Activated CD8-positive, alpha-beta memory T cell treated with anti-CD3 and anti-CD28 coated beads, Interleukin-2, amount 50 U/mL, for 48 hours (primary cell): ENCODE results near the gene PTPRD.

Experiments
- DNase-seq: peaks from one replicate; pipeline ENCODE4 v3.0.0-alpha.2; 2020

PTPRD gene

DNA sequence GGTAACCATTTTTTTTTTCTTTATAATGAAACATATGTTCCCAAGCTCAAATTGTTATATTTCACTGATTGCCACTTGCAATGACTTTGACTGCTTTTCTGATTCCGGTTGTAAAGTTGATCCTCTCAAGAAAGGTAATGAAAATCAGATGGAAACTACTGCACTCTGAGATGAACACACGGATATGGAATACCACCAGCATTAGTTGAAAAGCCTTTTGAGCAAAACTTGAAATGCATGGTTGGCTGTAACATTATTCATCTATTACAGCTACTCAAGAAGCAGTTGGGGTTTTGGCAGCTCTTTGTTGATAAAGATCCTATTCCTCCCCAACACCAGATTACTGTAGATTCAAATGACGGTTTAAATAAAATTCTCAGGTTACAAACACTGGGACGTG is 2221.7 kb downstream of the PTPRD start:
- no peak for DNase-seq

DNA sequence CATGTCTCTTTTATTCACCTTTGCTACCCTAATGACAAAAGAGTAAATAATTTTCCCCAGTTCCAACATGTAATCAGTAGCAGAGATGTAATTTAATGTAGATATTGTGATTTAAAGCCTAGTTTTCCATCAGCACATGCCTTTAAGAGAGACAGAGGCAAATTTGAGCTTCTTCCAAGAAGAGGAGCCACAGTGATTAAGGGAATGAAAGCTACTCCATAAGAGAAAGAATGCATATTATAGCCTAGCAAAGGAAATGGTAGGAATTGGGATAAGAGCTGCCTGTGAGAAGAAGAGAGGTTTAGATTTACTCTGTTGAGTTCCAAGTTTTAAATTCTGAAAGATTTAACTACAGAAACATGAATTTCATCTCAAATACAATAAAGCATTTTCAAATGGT is 2222.2 kb downstream of the PTPRD start:
- DNase-seq, result no peak

DNA sequence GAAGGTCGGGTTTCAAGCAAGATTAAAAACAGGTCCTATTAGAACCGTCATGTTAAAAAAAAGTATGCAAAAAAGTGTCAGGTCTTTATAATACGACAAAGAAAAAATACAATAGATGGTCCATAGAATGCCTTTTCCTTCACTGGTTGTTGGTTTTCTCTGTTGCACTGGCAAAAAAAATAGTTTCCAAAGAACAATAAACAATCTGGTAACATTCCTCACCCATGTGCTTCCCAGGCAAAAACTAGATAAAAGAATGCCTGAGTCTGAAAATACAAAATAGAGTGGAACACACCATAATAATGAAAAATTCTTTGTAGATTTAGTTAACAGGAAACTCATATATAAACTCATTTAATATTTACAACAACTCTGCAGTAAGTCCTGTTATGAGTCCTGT is 2223.3 kb downstream of the PTPRD start:
- DNase-seq, result no peak

DNA sequence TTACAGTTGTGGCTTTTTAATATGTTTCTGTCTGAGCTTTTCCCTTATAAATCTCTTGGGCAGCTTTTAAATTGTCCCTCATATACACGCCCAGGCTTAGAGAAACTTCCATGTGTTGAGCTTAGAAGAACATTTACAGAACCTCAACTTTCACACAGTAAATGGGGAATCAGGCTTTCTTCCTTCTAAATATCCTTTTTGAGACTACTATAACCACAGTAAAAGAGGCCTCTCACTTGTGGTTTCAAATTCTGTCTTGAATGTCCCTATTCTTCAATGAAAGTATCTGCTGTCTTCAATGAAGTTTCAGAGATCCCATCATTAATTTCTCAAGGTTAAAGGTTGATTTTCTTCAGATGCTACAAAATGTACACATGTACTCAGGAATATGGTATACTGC is 2224.7 kb downstream of the PTPRD start:
- no peak for DNase-seq

DNA sequence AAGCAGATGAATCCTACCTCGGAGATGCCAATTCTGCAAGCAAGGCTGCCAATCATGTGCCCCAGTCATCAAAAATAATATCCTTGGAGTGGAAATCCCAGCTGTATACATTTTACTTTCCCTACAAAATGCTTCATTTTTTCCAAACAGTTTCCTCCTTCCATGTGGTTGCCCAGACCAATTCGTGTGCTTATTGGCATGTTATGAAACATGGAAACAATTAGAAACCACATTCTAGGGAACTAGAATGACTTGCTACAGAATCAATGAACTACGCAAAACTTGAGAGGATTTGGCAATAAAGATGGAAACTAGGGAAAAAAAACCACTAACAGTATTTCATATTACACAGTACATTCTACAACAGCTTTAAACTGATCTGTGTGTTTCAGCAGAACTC is 2228.7 kb downstream of the PTPRD start:
- no peak for DNase-seq

DNA sequence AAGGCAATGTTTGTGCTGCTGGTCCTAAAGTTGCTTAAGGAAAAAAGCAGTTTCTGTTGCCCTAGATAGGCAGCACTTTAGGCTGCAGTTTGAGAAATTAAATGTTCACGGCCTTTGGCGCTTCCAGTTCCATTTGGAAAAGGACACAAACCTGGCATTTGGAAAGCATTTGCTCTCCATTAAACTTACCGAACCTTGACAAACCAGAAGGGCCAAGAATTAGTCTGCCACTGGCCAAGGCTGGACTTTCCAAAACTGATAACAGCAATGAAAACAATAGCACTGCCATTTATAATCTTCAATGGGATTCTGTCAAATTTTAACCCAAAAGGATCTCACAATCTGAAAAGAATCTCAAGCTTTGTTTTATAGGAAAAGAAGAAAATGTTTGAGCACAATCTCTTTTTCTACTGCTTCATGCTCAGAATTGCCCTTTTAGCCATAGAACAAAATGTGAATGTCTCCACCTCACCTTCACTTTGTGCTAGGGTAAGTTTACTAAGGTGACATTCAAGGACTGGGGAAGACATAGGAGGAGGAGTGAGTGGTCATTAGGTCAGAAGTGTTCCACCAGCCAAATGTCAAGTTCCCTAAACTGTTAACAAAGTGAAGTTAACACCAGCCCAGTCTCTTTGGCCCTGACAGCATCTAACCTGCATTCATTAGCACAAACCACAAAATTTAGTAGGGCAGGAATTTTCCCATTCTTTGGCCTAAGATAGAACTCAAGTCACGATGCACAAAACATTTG is 2229.8 kb downstream of the PTPRD start:
- no peak for DNase-seq

DNA sequence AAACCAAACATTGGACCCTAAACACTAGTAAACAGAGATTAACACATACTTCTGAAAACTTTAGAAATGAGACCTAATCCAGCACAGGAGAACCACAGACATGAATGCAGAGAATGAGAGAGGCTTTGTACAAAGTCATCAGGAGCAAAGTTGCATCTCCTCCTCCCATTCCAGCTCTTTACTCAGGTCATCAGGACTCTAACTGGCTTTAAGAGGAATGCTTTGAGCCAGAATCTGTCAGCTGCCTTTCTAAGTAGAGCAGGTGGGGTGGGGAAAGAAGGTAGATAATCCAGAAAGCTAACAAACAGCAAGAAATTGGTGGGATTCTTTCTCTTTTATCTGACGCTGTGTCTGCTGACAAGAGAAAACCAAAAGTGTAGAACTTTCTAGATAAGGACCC is 2230.5 kb downstream of the PTPRD start:
- DNase-seq, result no peak

DNA sequence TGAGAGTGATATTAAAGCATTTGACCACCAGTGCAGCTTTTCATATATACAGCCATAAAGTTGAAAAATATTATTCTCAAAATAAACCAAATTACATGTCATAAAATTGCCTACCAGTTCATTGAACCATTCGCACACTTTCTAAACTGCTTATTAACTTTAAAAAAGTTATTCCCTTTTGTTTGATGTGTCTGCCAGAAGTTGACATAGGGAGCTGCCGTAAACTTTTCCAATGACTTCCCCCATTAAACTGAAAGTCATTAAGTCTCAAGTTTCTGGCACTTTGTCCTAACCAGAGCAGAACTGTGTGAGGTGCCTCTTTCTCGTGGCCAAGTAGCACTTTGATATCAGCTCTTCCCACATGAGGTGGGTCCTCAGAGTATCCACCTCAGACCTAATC is 2231.2 kb downstream of the PTPRD start:
- DNase-seq, result no peak

DNA sequence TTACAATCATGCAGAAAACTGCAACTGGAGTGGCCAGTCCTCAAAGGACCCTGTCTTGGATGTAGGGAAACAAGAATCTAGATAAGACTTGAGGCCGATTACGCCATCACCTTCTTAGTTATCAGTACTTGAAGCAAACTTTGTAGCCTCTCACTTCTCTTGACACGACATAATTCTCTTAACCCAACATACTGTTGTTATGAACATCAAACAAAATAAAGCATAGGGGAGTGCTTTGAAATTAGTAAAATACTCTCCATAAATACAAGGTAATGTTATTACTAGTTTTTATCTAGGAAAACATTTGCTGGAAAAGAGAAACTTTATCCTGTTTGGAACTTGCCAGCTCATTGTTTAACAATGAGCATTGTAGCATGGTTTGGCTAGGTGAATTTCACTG is 2238.3 kb downstream of the PTPRD start:
- DNase-seq, result no peak

DNA sequence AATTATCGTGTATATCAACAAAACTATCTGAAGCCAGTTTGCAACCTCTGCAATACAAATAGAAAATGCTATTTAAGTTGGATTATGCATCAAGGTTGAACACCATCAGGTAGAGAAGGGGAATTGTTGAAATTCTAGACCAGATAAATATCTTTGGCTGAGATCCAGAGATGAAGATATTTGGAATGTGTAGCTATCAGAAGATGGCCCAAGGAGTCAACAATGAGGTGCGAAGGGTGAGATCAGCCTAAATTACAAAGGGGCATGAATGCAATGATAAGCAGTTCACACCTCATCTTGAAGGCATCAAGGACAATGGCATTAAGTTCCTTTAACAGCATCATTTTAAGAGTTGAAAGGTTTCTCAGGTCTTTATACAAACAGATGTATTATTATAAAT is 2241.1 kb downstream of the PTPRD start:
- no peak for DNase-seq

DNA sequence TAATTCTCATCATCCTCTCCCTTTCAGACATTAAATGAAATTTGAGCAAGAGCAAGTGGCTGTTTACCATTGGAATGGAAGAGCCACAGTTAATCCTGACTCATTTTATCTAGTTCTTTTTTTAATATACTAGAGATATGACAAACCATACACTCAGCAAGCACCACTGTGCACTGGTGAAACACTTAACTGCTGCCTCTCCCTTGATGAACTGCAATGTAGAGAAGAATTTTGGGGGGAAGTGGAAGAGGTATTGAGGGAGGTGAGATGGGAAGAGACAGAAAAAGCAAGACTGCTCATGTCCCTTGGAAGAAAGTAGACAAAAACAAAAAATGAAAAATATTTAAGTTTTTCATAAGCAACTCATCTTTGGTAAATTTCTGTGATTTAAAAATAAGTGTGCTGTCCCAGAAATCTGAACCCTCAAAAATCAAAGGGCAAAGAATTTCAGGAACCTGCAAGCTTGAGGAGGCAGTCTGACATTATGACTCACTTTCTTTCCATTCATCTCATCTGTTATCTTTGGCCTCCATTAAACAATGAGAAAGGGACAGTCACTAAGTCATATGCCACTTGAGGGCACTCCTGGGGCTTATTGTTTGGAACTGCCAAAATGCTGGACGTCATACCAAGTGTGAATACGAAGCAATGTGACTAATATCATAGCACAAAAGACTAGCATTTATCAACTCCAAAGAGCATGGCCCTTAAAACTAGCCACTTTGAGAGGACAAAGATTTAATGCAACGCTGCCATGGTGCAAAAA is 2246.5 kb downstream of the PTPRD start:
- DNase-seq, result no peak

DNA sequence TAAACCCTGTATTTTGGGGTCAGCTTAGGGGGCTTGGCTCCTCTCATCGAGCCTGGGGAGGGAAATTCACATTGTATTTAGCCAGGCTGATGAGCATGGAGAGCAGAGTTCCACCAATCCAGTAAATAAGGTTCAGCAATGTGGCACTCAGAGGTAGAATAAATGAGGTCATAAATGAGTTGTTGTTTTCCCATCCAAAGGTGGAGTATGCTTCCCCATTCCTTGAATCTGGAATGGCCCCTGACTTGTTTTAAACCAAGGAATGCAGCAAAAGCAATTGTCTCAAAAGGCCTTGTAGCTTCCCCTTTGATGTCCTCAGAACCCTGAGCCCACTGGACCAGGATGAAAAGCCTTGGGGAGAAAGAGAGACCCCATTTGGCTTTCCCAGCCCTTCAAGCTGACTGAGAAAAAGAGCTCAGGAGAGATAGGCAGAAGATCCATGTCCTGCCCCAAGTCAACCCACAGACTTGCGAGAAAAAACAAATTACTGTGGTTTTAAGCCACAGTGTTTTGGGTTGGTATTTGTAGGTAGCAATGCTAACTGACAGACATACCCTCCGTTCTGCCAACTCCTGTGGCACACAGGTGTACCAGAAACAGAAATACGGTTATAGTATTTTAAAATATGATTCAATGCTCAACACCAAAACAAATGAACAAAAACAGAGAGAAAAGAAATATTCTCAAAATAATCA is 2247.2 kb downstream of the PTPRD start:
- no peak for DNase-seq

DNA sequence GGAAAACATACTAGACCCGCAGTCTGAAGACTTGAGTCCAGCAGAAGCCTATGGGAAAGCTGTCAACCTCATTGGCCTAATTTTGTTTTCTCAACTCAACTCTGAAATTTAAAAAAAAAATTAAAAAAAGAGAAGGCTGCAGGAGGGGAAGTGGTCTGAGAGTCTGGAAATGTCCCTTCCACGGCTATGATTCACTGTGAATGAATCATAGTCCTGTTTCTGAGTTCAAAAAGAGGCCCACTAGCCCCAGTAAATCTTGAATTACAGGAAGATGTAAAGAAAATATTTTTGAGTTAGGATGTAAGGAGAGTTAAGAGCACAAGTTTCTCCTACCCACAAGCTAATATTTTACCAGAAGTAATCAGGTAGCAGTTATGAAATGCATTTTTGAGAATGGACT is 2247.8 kb downstream of the PTPRD start:
- DNase-seq, result no peak

DNA sequence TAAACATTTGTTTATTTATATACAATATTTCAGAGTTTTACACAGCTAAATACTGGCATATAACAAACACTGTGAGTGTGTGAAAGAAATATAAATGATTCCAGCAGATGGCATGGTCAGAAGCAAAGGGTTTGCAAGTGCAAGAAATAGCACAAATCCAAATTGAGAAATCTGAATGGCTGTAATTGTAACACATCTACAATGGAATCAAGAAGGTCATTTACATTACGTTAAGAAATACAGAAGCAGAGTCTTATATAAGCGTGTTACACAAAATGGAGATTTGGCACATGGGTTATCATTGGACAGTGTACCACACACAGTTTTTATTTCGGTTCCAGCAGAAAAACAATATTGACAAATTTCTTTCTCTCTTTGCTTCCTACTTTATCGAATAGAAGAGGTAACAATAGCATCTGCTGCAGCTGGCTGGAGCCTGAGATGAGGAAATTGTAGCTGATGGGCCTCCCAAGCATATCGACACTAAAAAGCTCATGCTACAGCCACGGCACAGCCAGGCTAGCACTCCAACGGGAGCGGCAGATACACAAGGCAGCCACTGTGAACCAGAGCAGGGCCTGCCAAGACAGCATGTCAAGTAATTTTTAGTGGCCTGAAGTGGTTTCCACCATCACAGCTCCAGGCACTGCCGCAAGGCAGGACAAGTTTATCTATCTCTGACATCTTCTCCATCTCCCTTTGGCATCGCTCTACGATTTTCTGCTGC is 2248.6 kb downstream of the PTPRD start:
- DNase-seq, result no peak

DNA sequence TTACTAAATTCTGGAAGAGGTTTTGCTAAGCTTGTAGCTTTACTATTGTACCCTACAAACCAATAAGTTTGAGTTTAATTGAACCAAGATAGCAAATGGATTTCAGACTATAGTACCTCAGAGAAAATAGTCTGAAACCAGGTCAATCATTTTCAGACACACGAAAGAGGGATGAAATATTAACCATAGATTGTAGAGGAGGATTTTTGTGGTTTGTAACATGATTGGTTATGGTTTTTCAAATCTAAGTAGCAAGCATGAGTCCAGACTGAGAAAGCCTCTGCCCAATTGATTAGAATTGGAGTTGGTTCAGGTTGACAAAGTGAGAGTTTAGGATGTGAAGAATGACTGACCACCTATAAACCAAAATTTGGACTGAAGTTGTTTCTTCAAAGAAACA is 2250.6 kb downstream of the PTPRD start:
- no peak for DNase-seq

DNA sequence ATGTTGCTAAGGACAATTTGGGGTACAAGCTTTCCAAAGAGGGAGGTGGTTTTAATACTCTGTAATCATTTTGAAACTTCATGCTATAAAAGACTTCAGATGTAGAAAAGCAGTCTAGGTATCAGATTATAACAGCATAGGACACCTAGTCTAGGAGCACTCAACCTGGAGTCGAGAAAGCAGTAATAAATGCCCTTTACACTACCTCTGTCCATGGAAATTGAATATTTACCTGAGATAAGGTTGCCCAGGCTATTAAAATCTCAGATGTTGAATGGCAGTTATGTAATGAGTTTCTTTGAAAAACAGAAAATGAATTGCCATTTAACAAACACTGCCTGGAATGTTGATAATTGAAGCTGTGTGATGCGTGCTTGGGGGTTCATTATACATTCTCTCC is 2251.4 kb downstream of the PTPRD start:
- DNase-seq, result no peak

DNA sequence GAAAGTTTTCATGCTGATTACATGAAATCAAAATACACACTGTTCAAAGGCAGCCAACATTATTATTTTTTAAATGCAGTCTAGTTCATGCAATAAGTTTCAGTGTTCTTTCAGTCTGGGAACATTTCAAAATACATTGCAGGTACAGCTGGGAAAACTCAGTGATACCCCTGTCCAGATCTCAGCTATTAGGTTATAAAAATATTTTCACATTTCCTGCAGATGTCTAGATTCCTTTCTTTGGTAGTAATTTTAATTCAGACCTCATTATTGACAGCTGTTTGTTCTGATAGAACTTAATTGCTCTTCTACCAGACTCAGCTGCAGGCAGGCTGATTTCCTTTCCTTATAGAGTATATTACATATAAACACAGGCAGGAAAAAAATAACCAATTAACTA is 2256.4 kb downstream of the PTPRD start:
- DNase-seq, result no peak

DNA sequence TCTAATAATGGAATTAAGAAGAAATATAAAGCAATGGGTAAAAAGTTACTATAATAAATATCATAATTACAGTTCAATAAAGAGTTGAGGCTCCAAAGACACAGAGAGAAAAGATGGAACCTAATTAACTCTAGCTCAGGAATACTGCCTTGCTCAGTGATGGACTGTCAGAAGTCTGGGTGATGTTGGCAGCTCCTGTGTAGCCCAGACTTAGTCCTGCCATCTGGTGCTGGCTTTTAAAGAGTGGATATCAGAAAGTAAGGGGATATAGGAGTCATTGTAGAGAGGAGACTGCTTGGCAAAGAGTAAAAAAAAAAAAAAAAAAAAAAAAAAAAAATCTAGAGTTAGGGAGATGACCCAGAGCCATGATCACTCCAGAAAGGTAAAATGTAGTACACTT is 2261.4 kb downstream of the PTPRD start:
- no peak for DNase-seq

DNA sequence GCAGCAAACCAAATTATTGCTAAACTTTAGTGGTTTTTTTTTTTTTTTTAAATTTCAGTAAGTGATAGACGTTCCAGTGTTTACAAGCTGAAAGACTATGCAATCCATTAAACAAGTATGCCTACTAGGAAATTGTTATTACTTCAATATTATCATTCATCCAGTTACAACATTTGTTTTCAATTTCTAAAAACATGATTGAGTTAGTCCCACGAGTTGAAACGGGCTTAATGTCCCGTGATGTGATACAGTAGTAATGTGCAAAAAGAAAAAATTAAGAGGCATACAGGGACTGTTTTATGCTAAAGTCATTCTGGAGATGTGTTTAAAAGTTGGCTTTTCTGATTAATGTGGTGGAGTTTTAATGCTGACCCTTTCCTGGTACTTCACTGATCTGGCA is 2262.9 kb downstream of the PTPRD start:
- DNase-seq, result no peak

DNA sequence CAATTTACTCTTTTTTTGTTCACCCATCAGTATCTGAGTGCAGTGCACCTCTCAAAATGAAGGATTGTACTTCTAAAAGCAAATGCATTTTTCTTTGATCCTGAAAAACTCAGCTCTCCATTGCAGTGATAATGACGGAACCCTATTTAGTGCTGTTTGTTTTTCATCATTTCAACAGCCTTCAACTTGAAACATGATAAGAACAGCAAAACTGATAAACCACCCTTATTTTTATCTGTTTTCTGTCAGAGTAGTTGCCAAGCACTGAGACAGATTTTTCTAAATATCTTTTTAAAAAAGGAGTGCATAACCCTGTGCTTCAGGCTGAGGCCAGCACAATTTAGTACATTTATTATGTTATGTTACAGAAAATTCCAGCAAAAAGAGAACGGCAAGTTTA is 2263.4 kb downstream of the PTPRD start:
- no peak for DNase-seq

DNA sequence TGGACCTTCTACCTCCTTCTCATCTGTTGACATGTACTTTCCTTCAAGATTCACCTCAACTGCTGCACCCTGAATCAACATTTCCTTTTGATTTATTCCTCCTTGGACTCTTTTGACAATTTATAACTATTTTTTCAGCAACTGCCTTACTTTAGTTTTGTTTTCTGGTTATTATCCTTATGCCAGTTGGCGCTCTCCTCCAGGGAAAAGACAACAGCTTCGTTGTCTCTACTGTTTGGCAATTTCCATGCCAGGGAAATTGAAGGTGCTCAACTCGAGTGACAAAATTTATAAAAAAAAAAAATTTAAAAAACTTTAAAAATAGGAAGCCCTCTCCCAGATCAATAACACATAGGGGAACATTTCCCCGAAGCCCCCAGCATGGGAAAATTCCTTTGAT is 2264.0 kb downstream of the PTPRD start:
- no peak for DNase-seq

DNA sequence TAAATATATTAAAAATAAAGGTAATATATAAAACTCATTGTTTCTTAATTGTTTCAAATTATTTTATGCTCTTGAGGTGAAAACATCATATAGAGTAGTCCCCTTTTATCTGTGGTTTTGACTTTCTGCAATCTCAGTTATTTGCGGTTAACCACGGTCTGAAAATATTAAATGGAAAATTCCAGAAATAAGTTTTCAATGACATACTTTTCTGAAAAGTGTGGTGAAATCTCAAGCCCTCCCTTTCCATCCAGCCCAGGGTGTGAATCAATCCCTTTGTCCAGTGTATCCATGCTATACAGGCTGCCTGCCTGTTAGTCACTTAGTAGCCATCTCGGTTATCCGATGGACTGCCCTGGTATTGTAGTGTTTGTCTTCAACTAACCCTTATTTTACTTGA is 2266.5 kb downstream of the PTPRD start:
- DNase-seq, result no peak

DNA sequence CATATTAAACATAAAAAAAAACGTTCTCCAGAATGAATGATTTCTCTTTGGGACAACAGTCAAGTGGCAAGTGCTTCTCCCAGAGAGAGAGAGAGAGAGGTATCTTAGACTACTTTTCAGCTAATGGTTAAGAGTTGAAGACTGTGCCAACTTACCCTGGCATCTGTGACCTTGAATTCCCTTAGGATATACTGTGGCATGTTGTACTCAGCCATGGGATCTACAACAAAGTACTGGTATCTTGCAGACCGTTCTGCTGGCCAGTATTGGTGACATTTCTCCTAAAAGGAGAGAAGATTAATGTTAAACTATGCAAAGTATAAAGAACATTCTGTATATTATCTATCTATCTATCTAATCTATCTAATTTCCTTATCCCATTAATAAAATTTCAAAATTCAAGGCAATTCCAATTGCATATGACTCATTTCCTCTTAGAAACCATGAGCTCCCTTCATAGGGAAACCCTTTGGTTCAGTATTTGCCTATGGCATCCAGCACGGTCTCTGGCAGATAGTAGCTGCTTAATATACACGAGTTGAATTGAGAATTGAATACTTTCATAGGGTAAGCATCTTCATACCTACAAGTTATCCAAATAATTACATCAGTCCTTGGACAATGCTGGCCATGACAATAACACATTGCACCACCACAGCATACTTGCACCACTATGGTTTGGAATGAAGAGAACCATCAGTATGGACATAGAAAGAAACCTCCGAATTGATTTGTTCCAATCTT is 2273.9 kb downstream of the PTPRD start:
- DNase-seq, result no peak
